ENCODE results near the gene KSR2. TPM values are rescaled to one million over a fixed set of nuclear protein-coding genes. Genes with fewer than 3 reads are reported as not detected.
"Not testable (repeated sequence)": the region's sequence is repeated elsewhere in the genome, so short reads cannot be mapped to it uniquely, and the experiment has no call there.

Gene KSR2
- total RNA-seq, 2 donors from 2014 or later = 0.02 to 0.04 TPM

- DNase-seq (ENCODE audit: low spot score in 2 of 2) (no peak), ATAC-seq (no peak)
- no peaks in the 10 kb centered on the region for H3K36me3 Mint-ChIP-seq
- H3K27ac Mint-ChIP-seq = no peak overlapping the region
- H3K9me3 Mint-ChIP-seq = peaks cover 8% of the 10 kb centered on the region in 2 donors
Measured at GRCh38 chr12:117881517-117881916, 87.3 kb downstream of the KSR2 start.

GRCh38 chr12:117878605-117879004, 90.2 kb downstream of the KSR2 start:
- no peaks in the 10 kb centered on the region for H3K36me3 Mint-ChIP-seq
- no peak for ATAC-seq
- H3K9me3 Mint-ChIP-seq = peaks cover 8% of the 10 kb centered on the region in 2 donors
- H3K27ac Mint-ChIP-seq = no peak overlapping the region
- no peak for DNase-seq (ENCODE audit: low spot score in 2 of 2)

- no peak for DNase-seq (ENCODE audit: low spot score in 2 of 2)
- Mint-ChIP-seq H3K36me3 (no peaks in the 10 kb centered on the region), H3K27ac (no peak overlapping the region), H3K9me3 (no peaks in the 10 kb centered on the region)
- ATAC-seq = no peak
Measured at GRCh38 chr12:117876436-117876816, 92.4 kb downstream of the KSR2 start.

- Mint-ChIP-seq H3K27ac (peak overlapping the region in 1 of 2 donors; percentile 72), H3K9me3 (no peaks in the 10 kb centered on the region), H3K36me3 (no peaks in the 10 kb centered on the region)
- ATAC-seq = peak; percentile 40 to 78
- peak in 1 of 2 donors; percentile 49 for DNase-seq (ENCODE audit: low spot score in 2 of 2)
Measured at GRCh38 chr12:117875744-117876435, 92.9 kb downstream of the KSR2 start.

- ATAC-seq (peak; percentile 73 to 74), DNase-seq (ENCODE audit: low spot score in 2 of 2) (peak; percentile 62 to 77)
- Mint-ChIP-seq H3K27ac (no peak overlapping the region), H3K9me3 (no peaks in the 10 kb centered on the region), H3K36me3 (no peaks in the 10 kb centered on the region)
Measured at GRCh38 chr12:117874842-117875434, 93.9 kb downstream of the KSR2 start.

GRCh38 chr12:117874198-117874597, 94.6 kb downstream of the KSR2 start:
- not testable (repeated sequence) for DNase-seq (ENCODE audit: low spot score in 2 of 2); H3K9me3 Mint-ChIP-seq; ATAC-seq; H3K36me3 Mint-ChIP-seq; H3K27ac Mint-ChIP-seq

GRCh38 chr12:117872546-117873169, 96.1 kb downstream of the KSR2 start:
- H3K27ac Mint-ChIP-seq = no peak overlapping the region
- DNase-seq (ENCODE audit: low spot score in 2 of 2) = no peak

GRCh38 chr12:117869551-117869950, 99.2 kb downstream of the KSR2 start:
- DNase-seq (ENCODE audit: low spot score in 2 of 2) (no peak), ATAC-seq (no peak)
- no peaks in the 10 kb centered on the region for H3K9me3 Mint-ChIP-seq
- no peaks in the 10 kb centered on the region for H3K36me3 Mint-ChIP-seq
- H3K27ac Mint-ChIP-seq = no peak overlapping the region

More at GRCh38 chr12:117872546-117873169, 96.1 kb downstream of the KSR2 start:
- H3K9me3 Mint-ChIP-seq = no peaks in the 10 kb centered on the region
- no peaks in the 10 kb centered on the region for H3K36me3 Mint-ChIP-seq
- ATAC-seq = no peak

- Mint-ChIP-seq H3K9me3 (no peaks in the 10 kb centered on the region), H3K27ac (no peak overlapping the region), H3K36me3 (no peaks in the 10 kb centered on the region)
- no peak for ATAC-seq
- no peak for DNase-seq (ENCODE audit: low spot score in 2 of 2)
Measured at GRCh38 chr12:117867348-117867747, 101.4 kb downstream of the KSR2 start.

- ATAC-seq (no peak), DNase-seq (ENCODE audit: low spot score in 2 of 2) (no peak)
- H3K9me3 Mint-ChIP-seq = no peaks in the 10 kb centered on the region
Measured at GRCh38 chr12:117865505-117865904, 103.3 kb downstream of the KSR2 start.

GRCh38 chr12:117863002-117863709, 105.6 kb downstream of the KSR2 start:
- no peak for DNase-seq (ENCODE audit: low spot score in 2 of 2)
- no peaks in the 10 kb centered on the region for H3K36me3 Mint-ChIP-seq
- no peaks in the 10 kb centered on the region for H3K9me3 Mint-ChIP-seq
- ATAC-seq = no peak
- H3K27ac Mint-ChIP-seq = no peak overlapping the region

More at GRCh38 chr12:117865505-117865904, 103.3 kb downstream of the KSR2 start:
- Mint-ChIP-seq H3K36me3 (no peaks in the 10 kb centered on the region), H3K27ac (no peak overlapping the region)

GRCh38 chr12:117861691-117862090, 107.1 kb downstream of the KSR2 start:
- H3K27ac Mint-ChIP-seq = no peak overlapping the region
- no peak for DNase-seq (ENCODE audit: low spot score in 2 of 2)
- no peak for ATAC-seq

GRCh38 chr12:117860787-117861290, 108.0 kb downstream of the KSR2 start:
- H3K9me3 Mint-ChIP-seq; DNase-seq (ENCODE audit: low spot score in 2 of 2); H3K36me3 Mint-ChIP-seq; ATAC-seq; H3K27ac Mint-ChIP-seq: not testable (repeated sequence)

More at GRCh38 chr12:117861691-117862090, 107.1 kb downstream of the KSR2 start:
- no peaks in the 10 kb centered on the region for H3K36me3 Mint-ChIP-seq
- H3K9me3 Mint-ChIP-seq = no peaks in the 10 kb centered on the region

GRCh38 chr12:117860111-117860510, 108.7 kb downstream of the KSR2 start:
- DNase-seq (ENCODE audit: low spot score in 2 of 2) = no peak
- no peaks in the 10 kb centered on the region for H3K9me3 Mint-ChIP-seq
- ATAC-seq = no peak
- no peak overlapping the region for H3K27ac Mint-ChIP-seq
- no peaks in the 10 kb centered on the region for H3K36me3 Mint-ChIP-seq

GRCh38 chr12:117857632-117858612, 110.9 kb downstream of the KSR2 start:
- no peaks in the 10 kb centered on the region for H3K9me3 Mint-ChIP-seq
- DNase-seq (ENCODE audit: low spot score in 2 of 2) = peak in 1 of 2 donors; percentile 64
- H3K27ac Mint-ChIP-seq = no peak overlapping the region
- ATAC-seq = peak; percentile 55 to 66
- no peaks in the 10 kb centered on the region for H3K36me3 Mint-ChIP-seq

- not testable (repeated sequence) for H3K27ac Mint-ChIP-seq; H3K36me3 Mint-ChIP-seq; ATAC-seq; H3K9me3 Mint-ChIP-seq; DNase-seq (ENCODE audit: low spot score in 2 of 2)
Measured at GRCh38 chr12:117857139-117857538, 111.7 kb downstream of the KSR2 start.
